H1 (cell line): ENCODE results near the gene RASSF5.

Source experiments
- BCL11A ChIP-seq, 2 experiments: IDR thresholded peaks; one replicate each; pipeline ENCODE4 v1.6.1; 2011; ENCODE audit warnings: low read depth in 2 of 2, low read length in 2 of 2, mild to moderate bottlenecking in 2 of 2
- BRCA1 ChIP-seq: IDR thresholded peaks from 2 replicates; pipeline ENCODE4 v1.6.1; 2012; ENCODE audit warnings: low read depth, low read length, improper control_type of control experiment
- CBX8 ChIP-seq: fragments of 300-800, 300-1000 bp; sonication (generic); IDR thresholded peaks from 2 replicates; pipeline ENCODE4 v1.7.1; 2016; ENCODE audit warnings: low read depth, low read length, borderline replicate concordance
- CEBPB ChIP-seq: IDR thresholded peaks from 2 replicates; pipeline ENCODE4 v1.6.1; 2012; ENCODE audit warnings: low read depth, low read length
- CTCF ChIP-seq, 3 experiments: IDR thresholded peaks; 1 replicate in 2 of 3; 2 replicates in 1 of 3; pipeline versions ENCODE4 v1.5.1 to v1.6.1; 2011; ENCODE audit warnings: low read length in 3 of 3, mild to moderate bottlenecking in 3 of 3, inconsistent platforms in 2 of 3, low read depth in 1 of 3, moderate library complexity in 1 of 3; ENCODE audit not compliant: insufficient read depth in 1 of 3; ENCODE audit errors: control extremely low read depth in 1 of 3
- EP300 ChIP-seq, 2 experiments: IDR thresholded peaks; 1 replicate in 1 of 2; 2 replicates in 1 of 2; pipeline ENCODE4 v1.6.1; 2011 to 2012; ENCODE audit warnings: low read depth in 2 of 2, low read length in 2 of 2, mild to moderate bottlenecking in 2 of 2, borderline replicate concordance in 1 of 2, inconsistent platforms in 1 of 2, moderate library complexity in 1 of 2
- EZH2 ChIP-seq: fragments of 200-600 bp; sonication (generic); IDR thresholded peaks from 2 replicates; pipeline ENCODE4 v1.7.1; 2012; ENCODE audit warnings: low read depth, mild to moderate bottlenecking, moderate library complexity, low read length, inconsistent platforms; ENCODE audit not compliant: severe bottlenecking
- GABPA ChIP-seq: IDR thresholded peaks from 2 replicates; pipeline ENCODE4 v1.6.1; 2011; ENCODE audit warnings: mild to moderate bottlenecking, low read length, moderate library complexity, borderline replicate concordance; ENCODE audit not compliant: insufficient read depth
- JUN ChIP-seq: IDR thresholded peaks from 2 replicates; pipeline ENCODE4 v1.6.1; 2011; ENCODE audit warnings: low read depth, mild to moderate bottlenecking, improper control_type of control experiment, low read length
- POLR2A ChIP-seq, 2 experiments: IDR thresholded peaks; 1 replicate in 1 of 2; 2 replicates in 1 of 2; pipeline ENCODE4 v1.6.1; 2011; ENCODE audit warnings: low read depth in 2 of 2, low read length in 2 of 2, mild to moderate bottlenecking in 2 of 2; ENCODE audit errors: control extremely low read depth in 1 of 2
- SP1 ChIP-seq: IDR thresholded peaks from 2 replicates; pipeline ENCODE4 v1.6.1; 2011; ENCODE audit warnings: low read depth, low read length
- TEAD4 ChIP-seq: IDR thresholded peaks from 2 replicates; pipeline ENCODE4 v1.6.1; 2012; ENCODE audit warnings: low read depth, low read length, inconsistent platforms, mixed read lengths
- USF2 ChIP-seq: IDR thresholded peaks from 2 replicates; pipeline ENCODE4 v1.6.1; 2011; ENCODE audit warnings: low read length, improper control_type of control experiment

- no peak for TF ChIP-seq JUN
- TF ChIP-seq EP300 (IDR thresholded peaks at IDR 0.05; ENCODE audit: borderline replicate concordance in 1 of 2, low read depth in 2 of 2, low read length in 2 of 2): peak in 1 of 2 experiments; percentile 58; a peak in 1 of 3 replicates
- no peak for TF ChIP-seq EZH2
- TF ChIP-seq BCL11A (IDR thresholded peaks at IDR 0.05; ENCODE audit: low read depth in 2 of 2, low read length in 2 of 2): no peak
- no peak for TF ChIP-seq CEBPB
- TF ChIP-seq TEAD4: 0 out of 2 replicates have a peak, but pooled peaks have one; percentile 4
- peak; percentile 84 to 93 (median 92) for TF ChIP-seq CTCF (IDR thresholded peaks at IDR 0.05; ENCODE audit: control extremely low read depth in 1 of 3, insufficient read depth in 1 of 3, low read depth in 1 of 3, low read length in 3 of 3)
- TF ChIP-seq CBX8: no peak
- no peak for TF ChIP-seq POLR2A (IDR thresholded peaks at IDR 0.05; ENCODE audit: control extremely low read depth in 1 of 2, low read depth in 2 of 2, low read length in 2 of 2)
- no peak for TF ChIP-seq SP1
- peak; percentile 72 for TF ChIP-seq USF2
- TF ChIP-seq BRCA1: no peak
- TF ChIP-seq GABPA: no peak
Observed at GRCh38 chr1:206544562-206545257, 37.4 kb downstream of the RASSF5 start.
